Lung (tissue), 12 donors: Measurements from ENCODE around the gene C18orf63. TPM values are rescaled to one million over a fixed set of nuclear protein-coding genes. Genes with fewer than 3 reads are reported as not detected.

Source experiments
- ATAC-seq: fragments of 200-7000 bp; cut with Tn5 transposase; one replicate; pipeline ENCODE4 v1.9.1; 2020; ENCODE audit warnings: moderate number of reproducible peaks; ENCODE audit not compliant: insufficient read depth, low FRiP score
- DNase-seq, 3 donors: peaks; one replicate each; pipeline ENCODE4 v3.0.0-alpha.2; 2013 to 2017
- H3K27ac ChIP-seq, 2 donors: one replicate each; pipeline ENCODE4 v1.5.1; 2013; ENCODE audit warnings: mild to moderate bottlenecking in 2 of 2, moderate library complexity in 2 of 2, control low read depth in 1 of 2, inconsistent platforms in 1 of 2, low read depth in 1 of 2, low read length in 1 of 2
- H3K27me3 ChIP-seq, 3 donors: one replicate each; pipeline ENCODE4 v1.5.1; 2013; ENCODE audit warnings: low read length in 2 of 3; ENCODE audit not compliant: control insufficient read depth in 3 of 3, insufficient read depth in 3 of 3
- H3K36me3 ChIP-seq, 4 donors: one replicate each; pipeline ENCODE4 v1.5.1; 2013; ENCODE audit warnings: low read length in 4 of 4, mild to moderate bottlenecking in 1 of 4, moderate library complexity in 1 of 4; ENCODE audit not compliant: control insufficient read depth in 4 of 4, insufficient read depth in 4 of 4
- H3K4me1 ChIP-seq, 5 donors: one replicate each; pipeline ENCODE4 v1.5.1; 2013; ENCODE audit warnings: low read length in 5 of 5, mild to moderate bottlenecking in 2 of 5, moderate library complexity in 1 of 5; ENCODE audit not compliant: control insufficient read depth in 5 of 5, insufficient read depth in 5 of 5
- H3K4me3 ChIP-seq: one replicate; pipeline ENCODE4 v1.5.1; 2013; ENCODE audit warnings: mild to moderate bottlenecking, control low read depth, moderate library complexity
- H3K9ac ChIP-seq, 2 donors: one replicate each; pipeline ENCODE4 v1.5.1; 2013; ENCODE audit warnings: low read length in 2 of 2, control low read depth in 1 of 2; ENCODE audit not compliant: insufficient read depth in 1 of 2
- H3K9me3 ChIP-seq, 4 donors: one replicate each; pipeline ENCODE4 v1.5.1; 2013; ENCODE audit warnings: low read length in 3 of 4, mild to moderate bottlenecking in 1 of 4, moderate library complexity in 1 of 4; ENCODE audit not compliant: control insufficient read depth in 4 of 4, insufficient read depth in 3 of 4
- WGBS, 2 donors: extraction: QIAGEN DNeasy Blood & Tissue Kit; methylation state at CpG; one replicate each; pipeline ENCODE4 v1.1.7; 2013; 5-methylcytosine and 5-hydroxymethylcytosine counted together
- polyA plus RNA-seq, 2 donors: library from polyadenylated mRNA; stranded (reverse); fragments of 200-250 nt; gene quantifications; one replicate each; pipeline ENCODE4 v1.2.1, GENCODE V29; 2013
- total RNA-seq, 2 donors: library from RNA; depleted of rRNA in 1 of 2; stranded (reverse); fragments of >200 nt in 1 of 2; gene quantifications; one replicate each; pipeline ENCODE4 v1.2.1, GENCODE V29; 2014 to 2021
- TF ChIP-seq, protein P1 (sequence below): IDR thresholded peaks from 2 replicates; pipeline ENCODE4 v1.5.1; 2012; ENCODE audit warnings: mild to moderate bottlenecking; ENCODE audit errors: control extremely low read depth, extremely low read depth
- donor health status: control.
- donor health status: control.
- donor health status: Bipolar disorder and iron deficiency.
- donor health status: healthy.
- donor health status: DM: yes; HTN: yes; CAD: no.

C18orf63 gene
- total and polyA plus RNA-seq, 4 donors: 0.14 to 0.55 (median 0.38) TPM

GRCh38 chr18:74286856-74287255 is 28.8 kb upstream of the C18orf63 start:
- no peaks in the 10 kb centered on the region for H3K27me3 ChIP-seq
- 70 to 79% methylated on average over 2 of the region's 2 CpGs for WGBS, 2 donors
- H3K4me1 ChIP-seq: peaks cover 14 to 50% (median 29%) of the 10 kb centered on the region in 5 donors
- no peak overlapping the region for H3K27ac ChIP-seq
- H3K9ac ChIP-seq: no peak overlapping the region
- no peak overlapping the region for H3K4me3 ChIP-seq
- no peak for DNase-seq
- H3K36me3 ChIP-seq: peaks cover 0 to 3% (median 0%) of the 10 kb centered on the region in 4 donors
- TF ChIP-seq, protein P1, sequence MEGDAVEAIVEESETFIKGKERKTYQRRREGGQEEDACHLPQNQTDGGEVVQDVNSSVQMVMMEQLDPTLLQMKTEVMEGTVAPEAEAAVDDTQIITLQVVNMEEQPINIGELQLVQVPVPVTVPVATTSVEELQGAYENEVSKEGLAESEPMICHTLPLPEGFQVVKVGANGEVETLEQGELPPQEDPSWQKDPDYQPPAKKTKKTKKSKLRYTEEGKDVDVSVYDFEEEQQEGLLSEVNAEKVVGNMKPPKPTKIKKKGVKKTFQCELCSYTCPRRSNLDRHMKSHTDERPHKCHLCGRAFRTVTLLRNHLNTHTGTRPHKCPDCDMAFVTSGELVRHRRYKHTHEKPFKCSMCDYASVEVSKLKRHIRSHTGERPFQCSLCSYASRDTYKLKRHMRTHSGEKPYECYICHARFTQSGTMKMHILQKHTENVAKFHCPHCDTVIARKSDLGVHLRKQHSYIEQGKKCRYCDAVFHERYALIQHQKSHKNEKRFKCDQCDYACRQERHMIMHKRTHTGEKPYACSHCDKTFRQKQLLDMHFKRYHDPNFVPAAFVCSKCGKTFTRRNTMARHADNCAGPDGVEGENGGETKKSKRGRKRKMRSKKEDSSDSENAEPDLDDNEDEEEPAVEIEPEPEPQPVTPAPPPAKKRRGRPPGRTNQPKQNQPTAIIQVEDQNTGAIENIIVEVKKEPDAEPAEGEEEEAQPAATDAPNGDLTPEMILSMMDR: no peak
- H3K9me3 ChIP-seq: no peaks in the 10 kb centered on the region
- ATAC-seq: no peak

DNA sequence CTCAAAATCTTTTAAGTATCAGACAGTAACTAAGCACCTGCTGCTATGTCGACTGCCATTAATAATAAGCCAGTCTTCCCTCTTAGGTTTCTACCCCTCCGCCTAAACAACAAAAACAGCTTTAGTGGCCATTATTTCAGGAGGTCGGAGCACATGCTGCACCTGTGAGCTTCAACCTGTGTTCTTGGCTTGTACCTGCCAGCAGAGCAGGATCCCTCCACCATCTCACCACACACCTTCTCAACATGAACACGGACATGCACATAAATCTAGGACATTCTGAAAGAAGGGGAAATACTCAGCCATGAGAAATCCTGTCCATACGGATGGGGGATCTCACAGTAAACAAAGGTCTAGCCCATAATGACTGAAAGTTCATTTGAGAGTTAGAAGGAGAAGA is 27.6 kb upstream of the C18orf63 start:
- WGBS, 2 donors: 51 to 82% methylated on average over 5 of the region's 5 CpGs
- H3K36me3 ChIP-seq: peaks cover 0 to 3% (median 0%) of the 10 kb centered on the region in 4 donors
- DNase-seq (no peak), ATAC-seq (no peak)
- H3K4me1 ChIP-seq: peaks cover 3 to 44% (median 21%) of the 10 kb centered on the region in 5 donors
- H3K9ac ChIP-seq: no peak overlapping the region
- H3K27me3 ChIP-seq: no peaks in the 10 kb centered on the region
- no peaks in the 10 kb centered on the region for H3K9me3 ChIP-seq
- H3K27ac ChIP-seq: peak overlapping the region in 1 of 2 donors; percentile 88
- peak overlapping the region; percentile 3 for H3K4me3 ChIP-seq
- TF ChIP-seq, protein P1: no peak

GRCh38 chr18:74288730-74289129 is 26.9 kb upstream of the C18orf63 start:
- peak overlapping the region; percentile 11 for H3K4me3 ChIP-seq

More at GRCh38 chr18:74288730-74289129, 26.9 kb upstream of the C18orf63 start:
- DNase-seq (no peak), ATAC-seq (no peak)
- Histone ChIP-seq H3K4me1 (peaks cover 2 to 38% (median 14%) of the 10 kb centered on the region in 5 donors), H3K36me3 (peaks cover 0 to 3% (median 0%) of the 10 kb centered on the region in 4 donors), H3K27ac (peak overlapping the region; percentile 38 to 86), H3K27me3 (no peaks in the 10 kb centered on the region), H3K9me3 (no peaks in the 10 kb centered on the region), H3K9ac (peak overlapping the region in 1 of 2 donors; percentile 11)
- WGBS, 2 donors: 45 to 69% methylated on average over 9 of the region's 9 CpGs
- TF ChIP-seq, protein P1: no peak
